GM19455 (cell line): ENCODE measurements around the gene CYP2U1.
"Not testable (repeated sequence)": the region's sequence is repeated elsewhere in the genome, so short reads cannot be mapped to it uniquely, and the experiment has no call there.

Experiments
- ATAC-seq: cut with Tn5 transposase; IDR thresholded peaks from one replicate; pipeline ENCODE4 v1.9.1; 2021; ENCODE audit not compliant: unreplicated experiment

CYP2U1 gene

DNA sequence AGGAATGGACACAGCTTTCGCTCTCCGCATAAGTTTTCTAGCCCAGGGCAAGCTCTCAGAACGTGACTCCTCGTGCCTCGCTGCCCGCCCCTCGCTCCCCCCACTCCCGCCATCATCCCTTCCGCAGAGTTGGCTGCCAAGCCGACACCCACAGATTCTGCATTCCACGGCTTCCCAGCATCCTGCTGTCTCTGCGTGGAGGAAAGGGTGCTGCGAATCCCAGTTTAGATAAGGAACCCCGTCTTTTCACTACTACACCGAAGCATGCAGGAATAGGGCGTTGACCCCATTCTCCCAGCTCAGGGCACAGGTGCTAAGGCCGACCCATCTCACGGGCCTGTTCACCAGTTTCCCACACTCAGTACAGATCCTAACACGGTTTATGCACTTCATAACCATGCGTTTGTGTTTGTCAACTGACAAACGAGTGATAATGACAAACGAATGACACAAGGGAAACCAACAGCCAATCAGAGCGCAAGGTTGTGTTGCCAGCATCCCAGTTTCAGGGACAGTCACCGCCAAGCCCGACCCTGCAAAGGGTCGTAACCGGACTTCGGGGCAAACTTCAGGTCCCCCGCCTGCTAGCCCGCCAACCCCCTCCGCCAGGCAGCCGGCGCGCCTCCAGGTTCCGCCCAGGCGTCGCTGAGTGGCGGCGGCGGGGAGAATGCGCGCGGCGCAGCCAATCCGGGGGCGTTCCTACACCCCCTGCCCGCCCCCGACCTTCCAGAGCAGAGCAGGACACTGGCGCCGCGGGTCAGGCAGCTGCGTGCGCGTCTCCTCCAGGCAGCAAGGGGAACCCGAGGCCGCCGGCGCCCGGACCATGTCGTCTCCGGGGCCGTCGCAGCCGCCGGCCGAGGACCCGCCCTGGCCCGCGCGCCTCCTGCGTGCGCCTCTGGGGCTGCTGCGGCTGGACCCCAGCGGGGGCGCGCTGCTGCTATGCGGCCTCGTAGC is at the start of gene CYP2U1:
CYP2U1 (plus strand) TSS at position 729 of the 954 bp plus-strand sequence; CDS start at position 824, 95 bp downstream.
- peak; percentile 94 for ATAC-seq

DNA sequence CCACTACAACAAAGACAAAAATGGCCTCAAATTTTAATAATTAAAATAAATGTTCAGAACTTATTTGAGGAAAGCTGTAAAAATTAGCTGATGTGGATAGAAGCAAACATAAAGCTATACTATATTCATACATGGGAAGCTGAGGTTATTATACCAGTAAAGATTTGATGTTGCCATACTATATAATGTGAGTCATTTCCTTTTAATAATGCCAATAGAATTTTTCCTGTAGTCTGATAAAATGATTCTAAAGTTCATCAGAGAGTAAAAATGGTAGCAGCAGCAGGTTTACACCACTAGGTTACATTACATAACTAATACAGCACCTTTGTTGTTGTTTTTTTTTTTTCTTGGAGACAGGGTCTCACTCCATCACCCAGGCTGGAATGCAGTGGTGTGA is 45.5 kb upstream of the CYP2U1 start:
- ATAC-seq, result no peak

DNA sequence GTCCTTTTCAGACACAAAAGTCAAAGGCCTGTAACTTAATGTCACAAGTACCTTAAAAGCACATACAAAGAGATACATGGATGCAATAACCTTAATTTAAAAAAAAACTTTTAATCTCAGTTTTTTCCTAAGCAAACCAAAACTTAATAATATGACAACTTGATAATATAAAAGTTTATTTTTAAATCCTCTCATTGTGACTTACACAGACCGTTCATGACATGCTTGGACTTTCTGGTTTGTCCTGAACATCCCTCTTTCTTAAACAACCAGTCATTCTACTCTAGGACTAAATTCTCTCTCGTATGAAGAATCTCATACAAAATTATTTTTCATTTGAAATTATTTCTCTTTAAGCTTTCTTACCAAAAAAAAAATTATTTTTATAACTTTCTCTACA is 43.1 kb upstream of the CYP2U1 start:
- ATAC-seq, result no peak

DNA sequence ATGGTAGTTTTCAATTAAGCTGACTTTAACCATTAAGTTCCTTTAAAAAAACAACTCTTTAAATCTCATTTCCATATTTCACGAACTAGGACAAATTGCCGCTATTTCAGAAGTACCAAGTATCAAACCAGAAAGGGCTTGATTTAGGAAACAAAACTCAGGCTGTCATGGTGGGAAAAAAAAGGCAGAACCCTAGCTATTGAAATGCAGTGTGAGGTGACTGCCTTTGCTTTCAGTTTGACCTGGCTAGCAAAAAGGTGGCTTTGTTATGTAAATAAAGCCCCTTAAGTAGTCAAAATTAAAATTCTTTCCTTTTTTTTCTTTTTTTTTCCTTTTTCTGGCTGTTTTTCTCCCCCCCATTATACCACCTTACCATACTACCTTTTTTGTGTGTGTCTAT is 40.6 kb upstream of the CYP2U1 start:
- ATAC-seq, result no peak

DNA sequence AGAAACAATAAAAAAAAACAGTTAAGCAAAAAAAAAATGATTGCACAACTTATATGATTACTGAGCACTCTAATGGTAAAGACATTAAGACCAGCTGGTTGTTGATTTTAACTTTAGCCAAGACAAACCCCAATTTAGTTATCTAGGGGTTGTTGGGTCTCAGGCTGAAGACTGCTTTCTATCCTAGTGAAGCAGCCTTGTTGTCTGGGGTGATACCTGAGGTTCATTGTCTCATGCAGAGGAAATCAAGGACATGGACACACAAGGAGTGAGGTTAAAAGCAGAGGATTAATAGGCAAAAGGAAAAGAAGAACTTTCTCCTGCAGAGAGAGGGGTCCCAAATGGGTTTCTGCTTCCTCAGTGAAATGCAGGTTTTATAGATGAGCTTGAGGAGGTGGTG is 40.0 kb upstream of the CYP2U1 start:
- ATAC-seq, result no peak

DNA sequence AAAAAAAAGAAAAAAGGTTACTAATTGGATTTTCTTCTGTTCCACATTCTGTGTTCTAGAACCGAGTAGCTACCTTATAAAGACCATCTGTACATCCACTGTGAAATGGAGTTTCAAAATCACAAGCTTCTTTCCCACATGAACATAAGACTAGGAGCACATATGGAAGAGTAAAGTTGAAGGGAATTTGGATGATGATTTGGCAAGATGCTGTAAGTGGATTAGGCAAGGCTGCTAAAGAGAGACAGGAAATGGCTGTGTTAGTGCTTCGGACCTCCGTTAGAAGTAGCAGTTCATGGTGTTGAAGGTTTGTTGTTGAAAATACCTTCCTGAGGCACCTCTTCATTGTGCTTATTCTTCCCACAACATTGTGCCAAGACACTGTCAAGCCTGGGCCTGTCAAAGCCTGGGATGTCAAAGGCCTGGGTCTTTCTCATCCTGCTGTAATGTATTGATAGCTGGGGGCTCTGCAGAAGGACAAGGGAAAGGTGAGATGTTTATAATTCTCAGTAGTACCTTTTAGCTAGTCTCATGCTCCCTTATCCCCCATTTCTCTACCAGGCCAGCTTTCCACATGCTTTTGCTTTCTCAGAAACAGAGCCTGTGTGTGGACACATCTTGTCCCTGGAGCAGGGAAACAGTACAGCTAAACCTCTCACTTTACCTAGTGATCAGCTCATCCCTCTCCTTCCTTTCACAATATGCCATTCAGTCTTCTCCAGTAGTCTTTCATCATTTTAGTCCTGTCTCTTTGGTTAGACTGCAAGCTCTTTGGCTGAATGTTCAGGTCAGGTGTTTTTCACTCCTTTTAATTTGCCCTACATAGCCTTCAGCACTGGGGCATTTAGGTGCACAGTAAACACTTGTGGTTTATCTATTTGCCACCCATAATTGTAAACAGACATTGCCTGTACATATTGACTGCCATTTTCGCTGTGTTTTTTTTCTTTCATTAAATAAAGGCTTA is 37.9 kb upstream of the CYP2U1 start:
- ATAC-seq, result no peak

DNA sequence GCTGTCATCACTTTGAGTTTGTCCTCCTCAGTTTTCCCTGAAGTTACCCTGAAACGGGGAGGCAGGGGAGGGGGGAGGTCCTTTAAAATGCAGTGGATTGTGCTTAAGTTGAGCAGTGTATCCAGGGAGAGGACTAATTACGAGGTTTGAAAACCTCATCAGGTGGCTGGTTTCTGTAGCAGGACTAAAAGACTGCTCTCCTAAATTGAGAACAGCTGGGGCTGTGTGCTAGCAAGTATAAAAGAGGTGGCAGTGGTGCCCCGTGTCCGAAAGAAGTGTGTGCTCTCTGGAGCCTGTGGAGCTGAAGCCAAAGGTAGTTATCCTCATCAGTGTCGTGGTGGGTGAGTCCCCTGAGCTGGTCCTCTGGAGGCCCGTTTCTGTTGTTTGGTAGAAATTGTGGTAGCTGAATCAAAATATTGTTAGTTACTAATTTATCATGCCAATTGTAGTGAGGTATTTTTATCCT is 37.2 kb upstream of the CYP2U1 start:
- ATAC-seq, result no peak

DNA sequence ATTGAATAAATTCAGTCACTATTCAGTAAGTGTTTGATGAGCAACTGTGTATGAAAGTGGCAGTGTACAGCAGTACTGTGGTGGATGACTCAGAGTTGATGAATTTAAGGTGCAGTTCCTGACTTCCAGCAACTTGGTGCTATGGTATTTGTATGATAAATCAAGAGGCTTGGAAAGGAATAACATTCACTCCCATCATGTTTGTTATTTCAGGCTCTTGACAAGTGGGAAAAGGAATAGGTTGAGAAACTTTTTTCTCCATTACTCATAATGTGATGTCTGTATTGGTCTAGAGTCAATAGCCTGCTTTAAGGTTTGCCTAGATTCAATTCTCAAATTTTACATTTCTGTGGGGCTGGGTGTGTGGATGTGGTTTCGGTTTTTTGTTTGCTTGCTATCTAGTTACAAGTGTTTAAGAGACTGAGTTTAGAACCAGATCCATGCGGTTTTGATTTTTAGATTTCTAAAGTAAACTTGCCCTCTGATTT is 35.1 kb upstream of the CYP2U1 start:
- no peak for ATAC-seq

DNA sequence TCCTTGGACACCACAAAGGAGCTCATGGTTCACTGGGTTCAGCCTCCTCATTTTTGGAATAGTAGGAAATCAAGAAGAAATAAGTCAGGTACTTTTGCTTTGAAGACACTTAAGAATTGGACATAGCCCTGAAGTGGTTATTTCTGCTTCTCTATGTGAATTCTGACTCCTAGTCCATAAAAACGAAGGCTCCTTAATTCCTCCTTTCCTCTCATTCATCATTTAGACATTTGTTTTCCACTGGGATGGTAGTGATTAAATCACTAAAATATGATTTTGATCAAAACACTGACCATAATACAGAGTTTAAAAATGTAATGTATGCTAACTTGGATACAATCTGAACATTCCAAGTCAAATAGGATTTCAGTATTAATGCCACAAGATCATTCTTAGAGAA is 34.7 kb upstream of the CYP2U1 start:
- no peak for ATAC-seq

DNA sequence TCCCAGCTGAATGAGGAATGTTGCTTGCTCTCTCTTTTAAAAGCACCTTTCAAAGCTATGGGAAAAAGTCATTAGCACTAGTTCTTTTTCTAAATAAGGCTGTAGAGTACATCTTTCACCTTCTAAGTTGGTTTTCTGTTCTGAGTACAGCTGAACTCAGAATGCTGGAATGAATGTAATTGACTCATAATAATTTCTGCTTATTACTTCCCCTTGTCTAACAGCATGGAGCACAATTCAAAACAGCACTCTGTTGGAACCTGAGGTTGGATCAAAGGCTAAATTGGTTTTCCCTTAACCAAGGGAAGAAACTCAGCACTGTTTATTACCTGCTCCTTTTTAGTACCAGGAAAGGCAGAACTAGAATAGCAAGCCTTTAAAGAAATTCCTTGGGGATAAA is 33.5 kb upstream of the CYP2U1 start:
- ATAC-seq, result no peak

DNA sequence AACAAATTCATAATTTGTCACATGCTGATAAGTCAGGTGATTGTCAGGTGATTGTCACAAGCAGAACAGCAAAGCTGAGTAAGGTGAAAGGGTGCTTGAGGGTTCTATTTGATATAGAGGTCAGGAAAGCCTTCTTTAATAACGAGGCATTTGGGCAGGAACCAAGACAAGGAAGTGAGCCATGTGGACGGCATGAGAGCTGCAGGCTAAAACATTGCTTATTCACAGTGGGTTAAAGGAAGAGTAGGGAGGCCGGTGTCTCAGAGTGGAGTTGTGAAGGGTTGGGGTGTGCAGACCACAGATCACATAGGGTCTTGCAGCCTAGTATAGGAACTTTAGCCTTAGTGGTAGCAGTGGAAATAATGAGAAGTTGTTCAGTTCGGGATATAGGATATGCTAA is 31.3 kb upstream of the CYP2U1 start:
- ATAC-seq, result no peak

DNA sequence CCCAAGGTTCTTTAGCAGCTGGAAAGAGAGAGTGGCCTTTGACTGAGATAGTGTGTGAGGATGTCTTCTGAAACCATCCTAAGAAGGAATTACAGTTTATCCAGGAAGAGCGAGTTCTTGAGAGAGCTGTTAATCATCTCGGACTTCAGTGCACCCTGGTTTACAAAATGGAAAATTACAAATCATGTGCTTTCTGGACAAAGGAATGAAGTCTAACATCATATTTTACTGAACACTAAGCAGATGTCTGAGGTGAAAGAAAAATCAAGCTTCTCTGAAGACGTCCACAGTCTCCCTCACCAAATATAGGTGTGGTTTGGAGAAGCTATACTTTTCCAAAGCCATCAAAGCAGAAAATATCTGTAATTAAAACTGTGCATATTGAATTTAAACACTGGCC is 30.8 kb upstream of the CYP2U1 start:
- no peak for ATAC-seq

DNA sequence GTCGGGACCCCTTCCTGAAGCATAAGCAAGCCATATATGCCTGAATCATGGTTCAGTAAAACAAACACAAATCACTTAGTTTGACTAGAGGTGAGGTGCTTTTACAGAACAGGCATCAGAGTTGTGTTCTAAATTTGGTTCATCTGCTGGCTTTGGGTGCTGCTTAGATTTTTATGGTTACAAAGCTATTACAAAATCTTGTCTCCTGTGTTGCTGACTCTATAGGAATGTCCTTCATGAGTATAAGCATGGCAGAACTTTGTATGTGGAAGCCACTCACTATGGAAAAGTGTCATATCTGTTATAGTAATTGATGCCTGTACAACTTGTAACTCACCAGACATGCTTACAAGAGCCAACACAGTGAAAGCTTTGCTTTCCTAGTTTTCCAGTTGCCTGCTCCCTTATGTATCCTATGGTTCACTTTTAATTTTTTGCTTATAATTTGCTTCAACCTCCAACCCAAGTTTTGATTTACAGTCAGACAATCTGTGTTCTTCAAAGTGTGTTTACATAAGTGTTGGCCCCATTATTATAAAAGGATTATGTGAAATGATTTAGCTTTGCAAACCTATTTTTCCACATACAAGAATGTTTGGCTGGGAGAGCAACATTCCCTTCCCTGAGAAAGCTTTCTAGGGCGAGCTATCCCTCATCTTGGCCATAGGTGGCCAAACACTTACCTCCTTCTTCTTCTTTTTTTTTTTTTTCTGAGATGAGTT is 30.0 kb upstream of the CYP2U1 start:
- no peak for ATAC-seq

DNA sequence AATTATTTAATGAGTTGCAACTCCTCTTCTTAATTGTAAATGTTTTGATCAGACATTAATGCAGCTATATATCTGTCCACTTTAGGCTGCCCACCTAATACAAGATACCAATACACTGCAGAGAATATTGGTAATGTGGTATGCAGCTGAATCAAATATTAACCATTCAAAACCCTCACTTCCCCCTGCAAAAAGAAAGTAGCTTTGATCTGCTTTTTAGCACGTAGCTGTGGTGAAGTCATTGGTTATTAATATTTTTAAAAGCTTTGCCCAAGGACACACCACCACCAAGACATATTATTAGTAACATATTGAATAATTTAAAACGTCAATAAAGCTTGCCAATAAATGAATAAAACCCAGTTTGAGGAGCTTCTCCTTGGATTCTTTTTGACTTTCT is 28.6 kb upstream of the CYP2U1 start:
- no peak for ATAC-seq

DNA sequence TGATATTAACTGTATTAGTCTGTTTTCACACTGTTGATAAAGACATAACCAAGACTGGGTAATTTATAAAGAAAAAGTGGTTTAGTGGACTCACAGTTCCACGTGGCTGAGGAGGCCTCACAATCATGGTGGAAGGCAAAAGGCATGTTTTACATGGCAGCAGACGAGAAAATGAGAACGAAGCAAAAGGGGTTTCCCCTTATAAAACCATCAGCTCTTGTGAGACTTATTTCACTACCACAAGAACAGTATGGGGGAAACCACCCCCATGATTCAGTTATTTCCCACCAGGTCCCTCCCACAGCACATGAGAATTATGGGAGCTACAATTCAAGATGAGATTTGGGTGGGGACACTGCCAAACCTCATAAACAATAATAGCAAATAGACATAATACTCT is 26.3 kb upstream of the CYP2U1 start:
- ATAC-seq, result not testable (repeated sequence)

DNA sequence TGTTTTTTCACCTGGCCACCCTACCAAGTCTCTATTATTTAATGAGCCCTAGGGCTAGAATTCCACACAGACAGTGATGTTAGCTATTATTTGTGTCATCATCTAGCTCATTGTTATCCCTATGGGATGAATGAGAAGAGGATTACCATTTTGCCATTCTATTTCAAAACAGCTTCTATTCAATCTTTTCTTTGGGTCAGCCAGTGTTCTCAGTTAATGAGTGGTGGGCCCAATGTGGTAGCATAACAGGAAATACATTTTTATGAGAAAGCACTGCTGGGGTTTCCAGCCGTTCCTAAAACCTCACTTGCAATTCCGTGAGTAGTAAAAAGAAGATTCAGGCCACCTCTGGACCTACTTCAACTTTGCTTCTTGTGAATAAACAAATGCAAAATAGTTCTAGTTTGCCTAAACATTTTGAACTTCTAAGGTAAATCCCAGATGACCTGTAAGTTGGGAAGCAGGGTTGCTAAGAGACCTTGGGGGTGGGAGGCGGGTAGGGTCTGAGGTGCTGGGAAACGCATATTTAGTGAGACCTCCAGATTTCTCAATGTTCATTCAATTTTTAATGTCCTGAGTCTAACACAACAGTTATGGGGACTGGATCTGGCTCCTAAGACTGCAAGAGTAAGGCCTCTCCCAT is 24.8 kb upstream of the CYP2U1 start:
- no peak for ATAC-seq

DNA sequence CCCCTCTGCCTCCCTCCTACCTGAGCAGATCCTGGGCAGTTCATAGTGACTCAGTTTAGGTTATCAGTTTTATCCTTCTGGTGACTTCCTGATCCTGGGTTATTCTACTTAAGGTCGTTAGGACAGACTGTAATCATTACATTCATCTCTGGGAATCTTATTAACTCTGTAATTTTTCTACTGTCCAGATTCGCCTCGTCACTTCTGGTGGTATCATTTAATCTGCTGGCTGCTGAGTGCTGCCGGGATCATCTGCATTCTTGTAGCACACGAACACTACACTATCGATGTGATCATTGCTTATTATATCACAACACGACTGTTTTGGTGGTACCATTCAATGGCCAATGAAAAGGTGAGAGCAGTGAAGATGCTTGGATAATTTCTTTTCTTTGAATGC is 23.0 kb upstream of the CYP2U1 start:
- ATAC-seq, result no peak

DNA sequence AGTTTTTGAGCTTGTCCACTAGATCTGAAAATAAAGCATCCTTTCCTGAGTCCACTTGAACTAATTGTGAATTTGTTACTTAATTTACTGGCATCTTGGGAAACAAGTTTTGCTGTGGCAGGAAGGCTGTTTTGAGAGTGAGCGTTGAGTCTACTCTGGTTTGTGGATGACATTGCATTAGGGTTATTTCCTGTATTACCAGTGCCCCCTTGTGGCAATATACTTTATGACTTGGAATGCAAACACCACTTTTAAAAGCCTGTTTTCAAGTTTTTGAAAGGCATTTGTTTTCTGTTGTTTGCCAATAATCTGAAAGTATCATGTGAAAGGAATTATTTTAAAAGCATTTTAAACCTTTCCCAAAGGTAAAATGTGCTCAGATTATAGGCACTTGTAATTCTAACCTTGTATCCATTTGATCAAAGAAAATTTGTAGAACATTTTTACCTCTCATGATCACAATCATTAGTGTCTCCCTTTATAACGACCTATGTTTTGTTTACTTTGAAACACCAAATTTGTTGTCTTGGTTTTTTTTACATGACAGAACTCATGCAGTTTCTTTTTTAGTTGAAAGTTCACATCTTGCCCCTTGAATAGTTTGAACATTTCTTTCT is 18.0 kb upstream of the CYP2U1 start:
- peak; percentile 84 for ATAC-seq

DNA sequence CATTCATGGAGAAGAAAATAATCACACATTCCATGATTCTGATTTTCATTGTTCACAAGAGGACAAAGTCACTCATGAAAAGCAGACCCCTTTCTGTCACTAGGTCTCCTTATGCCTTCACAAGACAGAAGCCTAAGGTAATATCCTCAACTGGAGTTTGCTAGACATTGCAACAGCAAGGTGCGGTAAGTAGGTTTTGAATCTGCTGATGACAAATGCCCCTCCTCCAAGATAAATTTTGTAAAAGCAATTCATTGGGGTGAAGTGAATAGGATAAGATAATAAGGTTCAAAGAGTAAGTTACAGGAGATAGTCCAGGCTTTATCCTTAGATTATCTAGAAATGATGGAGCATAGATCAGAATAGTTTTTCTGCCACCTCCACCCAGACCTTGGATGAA is 16.1 kb upstream of the CYP2U1 start:
- ATAC-seq, result no peak

DNA sequence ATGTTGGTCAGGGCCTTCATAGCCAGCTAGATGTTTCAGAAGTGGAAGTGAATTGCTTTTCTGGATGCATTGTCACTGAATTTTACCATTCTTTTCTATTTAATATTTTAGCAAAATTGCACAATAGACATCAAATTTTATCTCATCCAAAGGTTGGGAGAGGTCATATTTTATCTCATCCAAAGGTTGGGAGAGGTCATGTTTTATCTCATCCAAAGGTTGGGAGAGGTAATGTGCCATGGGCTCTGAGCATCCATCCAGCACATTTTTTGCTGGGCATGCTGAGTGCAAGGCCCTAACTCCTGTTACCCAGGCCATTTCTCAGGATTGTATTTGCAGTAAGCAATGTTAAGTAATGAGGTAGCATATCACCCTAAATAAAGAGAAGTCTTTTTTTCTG is 14.7 kb upstream of the CYP2U1 start:
- no peak for ATAC-seq
